Ectodermal cell (in vitro differentiated cells): ENCODE measurements around the gene COL15A1.

ENCODE experiments used
- H3K27ac ChIP-seq: 2 replicates; pipeline ENCODE4 v1.7.0; 2013; ENCODE audit warnings: mild to moderate bottlenecking, low read depth, low read length; ENCODE audit not compliant: insufficient read depth, poor library complexity, severe bottlenecking
- H3K27me3 ChIP-seq: 2 replicates; pipeline ENCODE4 v1.7.0; 2013; ENCODE audit warnings: mild to moderate bottlenecking, low read length; ENCODE audit not compliant: insufficient read depth, control insufficient read depth, poor library complexity, severe bottlenecking
- H3K36me3 ChIP-seq: one replicate; pipeline ENCODE4 v1.7.0; 2013; ENCODE audit warnings: low read length; ENCODE audit not compliant: control insufficient read depth, insufficient read depth
- H3K4me1 ChIP-seq: one replicate; pipeline ENCODE4 v1.7.0; 2013; ENCODE audit warnings: low read length; ENCODE audit not compliant: control insufficient read depth, insufficient read depth
- H3K4me3 ChIP-seq: 2 replicates; pipeline ENCODE4 v1.7.0; 2013; ENCODE audit warnings: low read depth, low read length, control low read depth; ENCODE audit not compliant: insufficient read depth
- H3K9me3 ChIP-seq: 2 replicates; pipeline ENCODE4 v1.7.0; 2013; ENCODE audit warnings: mild to moderate bottlenecking, low read length, moderate library complexity; ENCODE audit not compliant: control insufficient read depth
- WGBS, 2 experiments: methylation state at CpG; one replicate each; pipeline ENCODE4 v1.1.7; 2013; ENCODE audit warnings: missing lambda C conversion rate in 2 of 2; 5-methylcytosine and 5-hydroxymethylcytosine counted together

Gene COL15A1

GRCh38 chr9:99020786-99021436, 77.2 kb downstream of the COL15A1 start:
- H3K27me3 ChIP-seq = no peaks in the 10 kb centered on the region
- no peak overlapping the region for H3K27ac ChIP-seq

GRCh38 chr9:99021512-99021911, 77.8 kb downstream of the COL15A1 start:
- WGBS, 2 experiments = 89 to 95% methylated on average over 3 of the region's 3 CpGs
- no peak overlapping the region for H3K4me3 ChIP-seq
- H3K4me1 ChIP-seq = no peaks in the 10 kb centered on the region
- H3K9me3 ChIP-seq = no peaks in the 10 kb centered on the region
- no peaks in the 10 kb centered on the region for H3K27me3 ChIP-seq
- no peak overlapping the region for H3K27ac ChIP-seq
- no peaks in the 10 kb centered on the region for H3K36me3 ChIP-seq

More at GRCh38 chr9:99020786-99021436, 77.2 kb downstream of the COL15A1 start:
- no peaks in the 10 kb centered on the region for H3K9me3 ChIP-seq
- WGBS, 2 experiments = 89 to 91% methylated on average over 6 to 7 of the region's 8 CpGs
- H3K4me1 ChIP-seq = no peaks in the 10 kb centered on the region
- H3K4me3 ChIP-seq = no peak overlapping the region
- H3K36me3 ChIP-seq = no peaks in the 10 kb centered on the region

GRCh38 chr9:99023231-99023630, 79.5 kb downstream of the COL15A1 start:
- Histone ChIP-seq H3K4me3 (no peak overlapping the region), H3K4me1 (no peaks in the 10 kb centered on the region), H3K36me3 (no peaks in the 10 kb centered on the region), H3K27me3 (no peaks in the 10 kb centered on the region), H3K27ac (no peak overlapping the region), H3K9me3 (no peaks in the 10 kb centered on the region)
- 86 to 88% methylated on average over 8 of the region's 8 CpGs for WGBS, 2 experiments

GRCh38 chr9:99023831-99024230, 80.1 kb downstream of the COL15A1 start:
- Histone ChIP-seq H3K36me3 (no peaks in the 10 kb centered on the region), H3K4me3 (no peak overlapping the region), H3K4me1 (no peaks in the 10 kb centered on the region), H3K27ac (no peak overlapping the region), H3K27me3 (no peaks in the 10 kb centered on the region), H3K9me3 (no peaks in the 10 kb centered on the region)
- WGBS, 2 experiments = 92 to 93% methylated on average over 1 of the region's 1 CpG

GRCh38 chr9:99024959-99025358, 81.3 kb downstream of the COL15A1 start:
- H3K27ac ChIP-seq = no peak overlapping the region
- H3K4me3 ChIP-seq = no peak overlapping the region
- no peaks in the 10 kb centered on the region for H3K36me3 ChIP-seq
- no peaks in the 10 kb centered on the region for H3K9me3 ChIP-seq
- H3K27me3 ChIP-seq = no peaks in the 10 kb centered on the region
- 92 to 93% methylated on average over 6 of the region's 6 CpGs for WGBS, 2 experiments
- no peaks in the 10 kb centered on the region for H3K4me1 ChIP-seq

- Histone ChIP-seq H3K27me3 (no peaks in the 10 kb centered on the region), H3K4me1 (no peaks in the 10 kb centered on the region), H3K36me3 (no peaks in the 10 kb centered on the region), H3K4me3 (no peak overlapping the region), H3K27ac (no peak overlapping the region), H3K9me3 (no peaks in the 10 kb centered on the region)
- WGBS, 2 experiments = 89 to 90% methylated on average over 5 to 6 of the region's 6 CpGs
Measured at GRCh38 chr9:99025616-99026270, 82.0 kb downstream of the COL15A1 start.

- WGBS, 2 experiments = 90 to 92% methylated on average over 6 of the region's 6 CpGs
- Histone ChIP-seq H3K27me3 (no peaks in the 10 kb centered on the region), H3K36me3 (no peaks in the 10 kb centered on the region), H3K4me1 (no peaks in the 10 kb centered on the region), H3K9me3 (no peaks in the 10 kb centered on the region), H3K27ac (no peak overlapping the region), H3K4me3 (no peak overlapping the region)
Measured at GRCh38 chr9:99026271-99026955, 82.7 kb downstream of the COL15A1 start.

GRCh38 chr9:99026956-99027298, 83.2 kb downstream of the COL15A1 start:
- Histone ChIP-seq H3K36me3 (no peaks in the 10 kb centered on the region), H3K4me3 (no peak overlapping the region), H3K4me1 (no peaks in the 10 kb centered on the region), H3K27me3 (no peaks in the 10 kb centered on the region), H3K9me3 (no peaks in the 10 kb centered on the region), H3K27ac (no peak overlapping the region)
- WGBS, 2 experiments = 78 to 89% methylated on average over 3 of the region's 3 CpGs

GRCh38 chr9:99027443-99027842, 83.7 kb downstream of the COL15A1 start:
- Histone ChIP-seq H3K4me3 (no peak overlapping the region), H3K9me3 (no peaks in the 10 kb centered on the region), H3K27me3 (no peaks in the 10 kb centered on the region), H3K27ac (no peak overlapping the region), H3K36me3 (no peaks in the 10 kb centered on the region), H3K4me1 (no peaks in the 10 kb centered on the region)
- WGBS, 2 experiments = 87 to 100% methylated on average over 1 of the region's 1 CpG

GRCh38 chr9:99029083-99029645, 85.5 kb downstream of the COL15A1 start:
- 95 to 100% methylated on average over 2 of the region's 2 CpGs for WGBS, 2 experiments
- no peaks in the 10 kb centered on the region for H3K4me1 ChIP-seq
- no peak overlapping the region for H3K4me3 ChIP-seq
- H3K27ac ChIP-seq = no peak overlapping the region
- H3K36me3 ChIP-seq = no peaks in the 10 kb centered on the region
- no peaks in the 10 kb centered on the region for H3K27me3 ChIP-seq
- H3K9me3 ChIP-seq = no peaks in the 10 kb centered on the region
